Gastroesophageal sphincter (tissue), 3 donors: ENCODE results near the gene SGIP1.
"Not testable (repeated sequence)": the region's sequence is repeated elsewhere in the genome, so short reads cannot be mapped to it uniquely, and the experiment has no call there.

ENCODE experiments used
- CTCF ChIP-seq, 4 experiments: fragments of 200-600 bp in 2 of 4; fragments of 450-650 bp in 2 of 4; sonication (generic) in 1 of 4; IDR thresholded peaks; one replicate each; pipeline ENCODE4 v1.5.1; 2017 to 2019; ENCODE audit warnings: antibody characterized with exemption in 4 of 4, mild to moderate bottlenecking in 2 of 4, moderate library complexity in 2 of 4
- EP300 ChIP-seq: sonication (generic); formaldehyde crosslinking; IDR thresholded peaks from one replicate; pipeline ENCODE4 v1.6.1; 2017; ENCODE audit warnings: antibody characterized with exemption, mild to moderate bottlenecking
- POLR2A ChIP-seq, 2 donors: fragments of 450-650 bp; IDR thresholded peaks; one replicate each; pipeline ENCODE4 v1.6.1; 2017; ENCODE audit warnings: antibody characterized with exemption in 2 of 2, mild to moderate bottlenecking in 2 of 2, moderate library complexity in 1 of 2
- POLR2AphosphoS5 ChIP-seq: sonication (generic); formaldehyde crosslinking; IDR thresholded peaks from one replicate; pipeline ENCODE4 v1.6.1; 2017; ENCODE audit warnings: antibody characterized with exemption

GRCh38 chr1:66728716-66729115 is 194.8 kb downstream of the SGIP1 start:
- not testable (repeated sequence) for TF ChIP-seq POLR2A (IDR thresholded peaks at IDR 0.05); CTCF (IDR thresholded peaks at IDR 0.05); EP300; POLR2AphosphoS5
